TTC549 (cell line): ENCODE measurements around the gene ITPR3.
"Not testable (repeated sequence)": the region's sequence is repeated elsewhere in the genome, so short reads cannot be mapped to it uniquely, and the experiment has no call there.

Experiments used
- FAIRE-seq: peaks from 2 replicates; lab custom pipeline; 2012; peaks lifted over from hg19 to GRCh38; lab: Jason Lieb, UNC

Gene ITPR3

DNA sequence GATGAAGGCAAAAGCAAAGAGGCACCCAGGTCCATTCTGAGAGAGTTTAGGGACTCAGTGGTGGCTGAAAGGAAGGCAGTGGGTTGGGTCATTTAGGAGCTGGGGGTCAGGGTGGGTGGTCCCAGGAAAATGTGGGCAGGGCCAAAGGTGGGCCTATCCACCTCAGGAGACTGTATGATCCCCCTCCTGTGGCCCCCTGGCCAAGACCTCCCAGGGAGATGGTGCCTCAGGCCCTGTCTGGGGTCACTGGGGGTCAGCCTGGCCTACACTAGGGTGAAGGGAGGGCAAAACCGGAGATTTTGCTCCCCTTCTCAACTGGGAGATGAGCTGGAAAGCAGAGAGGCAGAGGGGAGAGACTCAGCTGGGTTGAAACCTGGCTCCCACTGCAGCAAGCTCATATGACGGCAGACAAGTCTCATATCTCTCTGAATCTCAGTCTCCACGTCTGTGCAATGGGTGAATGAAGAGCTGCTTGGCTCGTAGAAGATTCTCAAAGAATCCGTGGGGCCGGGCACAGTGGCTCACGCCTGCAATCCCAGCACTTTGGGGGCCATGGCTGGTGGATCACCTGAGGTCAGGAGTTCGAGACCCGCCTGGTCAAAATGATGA is 29.6 kb upstream of the ITPR3 start:
- no peak for FAIRE-seq

DNA sequence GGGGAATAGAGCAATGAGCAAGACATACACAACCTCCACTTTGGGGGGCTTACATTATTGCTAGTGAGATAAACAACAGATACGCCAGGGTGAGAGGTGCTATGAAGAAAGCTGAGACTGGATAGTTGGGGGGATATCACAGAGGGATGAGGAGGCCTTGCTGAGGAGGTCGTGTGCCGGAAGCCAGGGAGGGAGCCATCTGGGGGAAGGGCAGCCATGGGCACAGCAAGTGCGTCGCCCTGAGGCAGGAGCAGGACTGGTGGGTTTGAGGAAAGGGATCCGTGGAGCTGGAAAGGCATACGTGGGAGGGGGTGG is 28.9 kb upstream of the ITPR3 start:
- no peak for FAIRE-seq

DNA sequence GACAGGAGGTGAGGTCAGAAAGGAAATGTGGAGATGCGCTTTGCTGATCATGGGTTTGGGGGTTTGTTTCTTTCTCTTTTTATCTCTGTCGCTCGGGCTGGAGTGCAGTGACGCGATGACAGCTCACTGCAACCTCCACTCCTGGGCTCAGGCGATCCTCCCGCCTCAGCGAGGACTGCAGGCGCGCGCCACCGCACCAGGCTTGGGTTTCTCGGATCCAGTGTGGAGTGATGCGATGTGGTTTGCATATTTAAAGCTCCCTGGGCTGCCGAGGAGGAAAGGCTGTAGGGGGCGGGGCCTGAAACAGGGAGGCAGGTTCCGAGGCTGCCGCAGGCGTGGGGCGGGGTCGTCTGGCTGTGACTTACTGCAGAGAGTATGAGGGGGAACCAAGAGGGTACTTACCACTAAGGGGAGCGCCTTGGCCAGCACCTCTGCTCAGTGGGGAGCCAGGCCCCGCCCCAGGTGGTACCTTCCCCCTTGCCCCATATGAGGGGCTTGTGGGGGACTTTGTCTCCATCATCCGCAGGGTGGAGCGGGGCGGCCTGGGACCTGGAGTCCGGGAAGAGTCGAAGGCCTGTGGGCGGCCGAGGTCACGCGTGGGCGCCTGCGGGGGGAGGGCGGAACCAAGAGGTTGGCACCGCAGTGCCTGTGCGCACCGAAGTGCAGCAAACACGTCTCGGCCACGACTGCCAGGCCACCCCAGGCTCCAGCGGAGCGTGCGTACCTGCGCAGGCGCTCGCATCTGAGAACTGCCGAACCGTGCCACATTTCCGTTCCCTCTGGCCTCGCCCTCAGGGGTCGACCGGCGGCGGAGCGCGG is 28.3 kb upstream of the ITPR3 start:
- no peak for FAIRE-seq

DNA sequence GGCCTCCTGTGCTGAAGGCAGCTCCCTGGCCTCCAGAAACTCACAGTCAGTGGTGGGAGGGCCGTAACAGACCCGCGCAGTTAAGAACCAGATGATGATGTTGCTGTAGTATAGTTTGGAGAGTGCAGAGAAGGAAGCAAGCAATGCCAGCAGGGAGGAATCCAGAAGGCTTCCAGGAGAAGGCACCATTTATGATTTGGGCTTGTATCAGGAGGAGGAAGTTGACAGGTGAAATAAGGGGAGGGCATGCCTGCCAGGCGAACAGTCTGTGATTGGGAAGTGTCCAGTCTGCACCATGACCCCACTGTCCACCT is 27.8 kb upstream of the ITPR3 start:
- no peak for FAIRE-seq

DNA sequence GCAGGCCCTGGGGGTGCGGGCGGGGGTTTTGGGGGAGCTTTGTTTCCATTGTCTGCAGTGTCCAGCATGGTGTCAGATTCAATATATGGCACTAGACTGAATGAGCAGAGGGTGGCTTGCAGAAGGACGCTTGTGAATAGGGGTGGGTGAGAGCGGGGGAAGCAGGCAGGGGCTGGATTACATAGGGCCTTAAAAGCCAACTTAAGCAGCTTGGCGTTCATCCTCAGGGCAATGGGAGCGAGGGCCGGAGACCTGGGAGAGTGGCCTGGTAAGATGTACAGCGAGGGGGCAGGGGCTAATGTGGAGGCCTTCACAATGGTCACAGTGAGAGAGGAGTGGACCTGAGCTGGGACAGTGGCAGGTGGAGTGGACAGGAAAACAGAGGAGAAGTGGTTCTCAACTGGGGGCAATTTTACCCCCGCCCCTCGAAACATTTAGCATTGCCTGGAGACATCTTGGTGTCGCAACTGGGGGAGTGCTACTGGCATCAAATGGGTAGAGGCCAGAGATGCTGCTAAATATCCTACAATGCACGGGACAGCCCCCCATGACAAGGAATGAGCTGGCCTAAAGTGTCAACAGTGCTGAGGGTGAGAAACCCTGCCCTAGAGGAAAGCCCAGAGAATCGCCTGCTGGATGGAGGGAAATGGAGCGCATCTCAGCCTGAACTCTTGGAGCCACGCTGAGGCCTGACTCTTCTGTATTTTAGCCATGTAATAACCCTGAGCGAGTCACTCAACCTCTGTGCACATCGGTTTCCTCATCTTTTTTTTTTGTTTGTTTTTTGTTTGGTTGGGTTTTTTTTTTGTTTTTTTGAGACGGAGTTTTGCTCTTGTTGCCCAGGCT is 25.9 kb upstream of the ITPR3 start:
- FAIRE-seq, result no peak

GRCh38 chr6:33596894-33597293 is 24.2 kb upstream of the ITPR3 start:
- not testable (repeated sequence) for FAIRE-seq

- no peak for FAIRE-seq
These were observed 23.4 kb upstream of the ITPR3 start for GRCh38 chr6:33597551-33598322.

GRCh38 chr6:33599413-33599938 is 21.6 kb upstream of the ITPR3 start:
- no peak for FAIRE-seq

- no peak for FAIRE-seq
These were observed 20.4 kb upstream of the ITPR3 start for GRCh38 chr6:33600761-33601160.

- FAIRE-seq, result no peak
These were observed 18.9 kb upstream of the ITPR3 start for GRCh38 chr6:33602180-33602579.

- no peak for FAIRE-seq
These were observed 15.9 kb upstream of the ITPR3 start for GRCh38 chr6:33604941-33605854.

DNA sequence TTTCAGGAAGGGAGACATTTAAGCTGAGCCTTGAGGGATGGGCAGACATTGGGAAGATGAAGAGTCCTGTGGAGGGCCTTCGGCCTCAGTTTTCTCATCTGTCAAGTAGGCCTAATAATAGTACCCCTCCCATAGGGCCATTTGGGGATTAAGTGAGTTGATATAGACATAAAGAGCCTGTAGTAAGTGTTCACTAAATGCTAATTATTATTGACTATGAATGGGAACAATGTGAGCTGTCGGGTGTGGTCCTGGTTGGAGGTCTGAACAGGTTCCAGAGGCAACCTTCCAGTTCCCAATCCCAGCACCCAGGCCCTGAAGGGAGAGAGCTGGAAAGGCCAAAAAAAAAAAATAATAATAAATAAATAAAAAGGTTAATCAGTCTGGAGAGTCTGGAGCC is 14.5 kb upstream of the ITPR3 start:
- FAIRE-seq, result no peak

DNA sequence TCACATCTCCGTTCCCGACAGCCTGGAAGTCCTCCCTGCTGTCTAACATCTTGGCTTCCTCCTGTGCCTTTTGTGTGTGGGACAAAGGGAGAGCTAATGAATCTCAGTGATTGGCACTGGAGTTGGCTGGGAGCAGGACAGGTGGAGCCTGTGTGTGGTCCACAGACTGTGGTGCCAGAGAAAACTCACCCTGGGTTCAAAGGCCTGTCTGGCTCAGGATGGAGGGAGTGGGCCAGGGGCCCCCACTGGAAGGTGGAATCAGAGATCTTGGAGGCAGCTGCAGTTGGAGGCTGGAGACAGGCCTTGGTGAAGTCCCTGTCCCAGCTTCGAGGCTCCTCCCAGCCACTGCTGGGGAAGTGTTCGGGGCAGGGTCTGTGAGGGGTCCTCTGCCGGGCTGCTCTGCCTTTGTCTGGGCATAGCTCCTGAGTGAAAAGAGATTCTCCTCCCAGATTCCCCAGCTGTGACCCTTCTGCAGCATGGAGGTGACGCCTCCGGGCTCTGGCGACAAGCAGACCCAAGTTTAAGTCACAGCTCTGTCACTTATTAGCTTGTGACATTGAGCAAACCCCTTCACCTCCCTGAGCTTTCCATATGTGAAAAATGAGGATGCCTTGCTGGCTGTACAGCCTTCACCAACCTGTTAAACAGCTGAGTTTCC is 13.9 kb upstream of the ITPR3 start:
- no peak for FAIRE-seq

DNA sequence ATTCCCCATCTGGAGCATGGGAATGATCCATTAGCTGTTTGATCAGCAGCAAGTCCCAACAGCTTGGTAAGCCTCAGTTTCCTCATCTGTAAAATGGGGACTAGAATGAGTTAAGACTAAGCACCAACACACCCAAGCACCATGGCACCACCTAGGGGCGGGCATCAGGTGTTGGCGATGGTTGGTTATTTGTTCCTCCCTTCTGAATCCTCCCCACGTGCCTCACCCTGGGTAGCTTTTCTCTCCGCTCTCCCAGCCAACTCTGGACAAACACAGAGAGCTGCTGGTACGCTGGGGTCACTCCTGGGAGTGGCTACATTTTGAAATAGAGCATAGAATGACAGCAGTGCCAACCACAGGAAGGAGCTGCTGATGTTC is 13.3 kb upstream of the ITPR3 start:
- no peak for FAIRE-seq

DNA sequence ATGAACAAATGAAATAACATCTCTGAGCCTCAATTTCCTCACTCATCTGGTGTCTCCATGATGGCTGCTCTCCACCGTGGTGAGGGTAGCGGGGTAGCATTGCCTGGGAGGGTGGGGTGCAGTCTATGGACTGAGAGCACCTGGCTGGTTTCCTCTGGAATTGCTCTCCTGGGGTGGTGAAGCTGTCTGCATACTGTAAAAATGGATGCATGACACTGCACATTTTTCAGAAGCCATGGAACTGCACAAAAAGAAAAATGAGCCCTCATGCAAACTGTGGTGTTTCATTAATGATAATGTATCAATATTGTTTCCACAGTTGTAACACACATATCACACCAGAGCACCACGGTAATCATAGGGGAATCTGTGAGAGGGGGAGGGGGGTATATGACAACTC is 12.1 kb upstream of the ITPR3 start:
- no peak for FAIRE-seq

GRCh38 chr6:33609528-33609927 is 11.6 kb upstream of the ITPR3 start:
- FAIRE-seq, result no peak

DNA sequence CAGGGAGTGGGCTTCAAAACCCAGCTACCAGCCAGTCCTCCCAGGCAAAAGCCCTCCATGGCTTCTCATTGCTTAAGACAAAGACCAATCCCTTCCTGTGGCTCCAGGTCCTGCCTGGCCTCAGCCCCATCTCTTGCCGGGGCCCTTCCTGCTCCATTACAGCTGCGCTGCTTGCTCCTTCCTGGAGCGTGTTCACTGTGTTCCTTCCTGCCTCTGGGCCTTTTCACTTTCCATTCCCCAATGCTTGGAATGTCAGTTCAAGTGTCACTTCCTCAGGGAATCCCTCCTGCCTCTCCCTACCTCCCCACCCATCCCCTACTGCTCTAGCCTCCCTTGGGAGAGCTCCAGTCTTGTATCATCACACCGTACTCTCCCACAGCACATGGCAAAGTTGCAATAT is 11.1 kb upstream of the ITPR3 start:
- no peak for FAIRE-seq

DNA sequence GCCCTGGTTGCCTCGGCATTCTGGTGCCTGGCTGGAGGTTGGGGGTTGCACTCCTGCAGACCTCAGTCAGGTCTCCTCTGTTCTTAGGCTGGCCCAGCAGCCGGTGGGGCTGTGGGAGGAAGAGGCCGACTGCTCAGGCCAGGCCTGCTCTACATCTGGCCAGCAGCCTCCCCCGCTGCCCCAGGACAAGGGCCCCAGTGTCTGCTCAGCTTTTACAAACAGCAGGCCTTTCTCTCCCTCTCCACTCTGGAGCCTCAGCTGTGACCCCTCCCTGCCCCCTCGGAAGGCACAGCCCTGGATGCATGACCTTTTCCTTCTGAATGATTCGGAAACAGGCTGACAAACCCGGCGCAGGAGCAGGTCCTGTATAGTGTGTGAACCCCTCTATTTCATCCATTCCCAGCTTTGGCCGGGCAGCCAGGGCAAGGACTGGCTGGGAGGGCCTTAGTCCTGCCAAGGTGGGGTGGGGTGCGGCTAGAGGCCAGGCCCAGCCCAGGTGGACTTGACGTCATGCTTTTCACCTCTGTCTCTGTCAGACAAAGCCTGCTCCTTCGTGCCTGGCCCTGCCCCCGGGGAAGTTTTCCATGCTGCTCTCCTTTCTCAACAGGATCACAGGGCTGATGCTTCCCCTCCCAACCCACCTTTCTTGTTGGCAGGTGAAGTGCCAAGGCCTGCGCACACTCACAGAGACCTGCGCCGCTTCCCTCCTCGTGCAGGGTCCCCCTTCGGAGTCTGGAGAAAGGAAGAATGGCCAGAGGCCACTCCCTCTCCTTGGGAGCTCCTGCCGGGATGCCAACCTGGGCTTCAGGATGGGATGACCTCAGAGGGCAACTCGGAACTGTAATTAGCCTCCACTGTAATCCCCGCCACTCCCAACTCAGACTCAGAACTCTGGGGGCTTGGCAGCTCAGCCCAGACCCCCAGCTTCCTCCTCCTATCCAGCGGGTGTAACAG is 10.1 kb upstream of the ITPR3 start:
- no peak for FAIRE-seq

DNA sequence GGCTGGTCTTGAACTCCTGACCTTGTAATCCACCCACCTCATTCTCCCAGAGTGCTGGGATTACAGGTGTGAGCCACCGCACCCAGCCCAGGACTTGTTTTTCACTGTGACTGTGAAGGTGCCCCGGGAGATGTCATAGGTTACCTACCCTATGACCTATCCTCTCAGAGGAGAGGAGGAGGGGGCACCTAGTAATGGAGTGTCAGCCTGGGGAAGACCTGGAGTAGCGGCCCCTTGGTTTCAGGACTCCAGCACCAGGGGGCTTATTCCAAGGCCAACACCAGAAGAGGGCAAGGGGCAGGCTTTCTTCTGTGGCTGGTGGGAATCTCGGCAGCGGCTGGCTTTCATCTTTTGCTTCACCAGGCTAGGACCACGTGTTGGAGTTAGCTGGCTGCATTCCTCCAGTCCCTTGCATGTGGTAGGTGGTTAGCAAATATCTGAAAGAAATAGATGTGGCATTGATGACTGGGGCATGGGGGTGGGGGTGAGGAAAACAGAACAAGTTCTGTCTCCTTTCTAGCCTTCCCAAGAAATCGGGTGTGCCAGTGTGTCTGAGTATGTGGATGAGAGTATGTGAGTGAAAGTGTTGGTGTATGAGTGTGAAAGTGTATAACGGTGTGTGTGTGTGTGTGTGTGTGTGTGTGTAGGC is 7.9 kb upstream of the ITPR3 start:
- FAIRE-seq, result no peak
